ENCODE measurements around the gene EPS8L3.

The EPS8L3 gene

DNA sequence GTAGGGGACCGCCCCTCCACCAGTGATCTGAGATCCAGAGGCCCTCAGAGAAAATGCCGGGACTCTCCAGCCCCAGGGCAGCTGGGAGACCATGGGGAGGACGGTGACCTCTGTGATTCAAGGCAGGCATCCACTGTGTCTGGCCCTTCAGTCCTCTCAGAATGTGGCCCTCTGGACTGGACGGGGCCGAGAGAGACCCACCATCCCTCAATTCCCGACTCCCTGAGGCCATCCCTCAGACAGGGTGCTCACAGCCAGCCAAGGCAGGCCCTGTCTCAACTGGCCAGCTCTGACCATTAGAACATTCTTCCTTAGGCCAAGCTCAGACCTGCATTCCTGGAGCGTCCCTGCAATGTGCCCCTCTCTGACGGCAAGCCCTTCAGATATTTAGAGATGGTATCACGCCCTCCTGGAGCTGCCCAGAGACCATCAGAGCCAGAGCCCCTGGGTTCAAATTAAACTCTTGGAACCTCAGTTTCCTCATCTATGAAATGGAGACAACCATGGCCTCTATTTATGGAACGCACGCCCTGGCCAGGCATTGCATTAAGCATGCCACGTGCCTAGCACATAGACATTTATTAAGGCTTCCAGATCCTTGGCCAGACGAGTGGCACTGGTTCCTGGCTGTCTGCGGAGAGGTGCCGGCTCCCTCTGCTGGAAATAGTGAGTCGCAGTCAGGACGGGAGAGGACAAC lies 9.6 kb upstream of the EPS8L3 start:
- peak; percentile 40 for DNase-seq (ENCODE audit: low read depth, low spot score)
- ChIA-PET POLR2A (interaction anchor here (1.3 kb wide), 1 partner anchor 133 kb away, joined by 3 read pairs; no protein-coding TSS in a partner anchor), CTCF (interaction anchor here (0.5 to 28.0 kb wide), 35 partner anchors 8 to 258 kb away, joined by 3 to 1425 read pairs (median 6); partner anchors contain the start of genes AHCYL1, AMPD2, EPS8L3 and GNAI3)
- TF ChIP-seq, protein P1, sequence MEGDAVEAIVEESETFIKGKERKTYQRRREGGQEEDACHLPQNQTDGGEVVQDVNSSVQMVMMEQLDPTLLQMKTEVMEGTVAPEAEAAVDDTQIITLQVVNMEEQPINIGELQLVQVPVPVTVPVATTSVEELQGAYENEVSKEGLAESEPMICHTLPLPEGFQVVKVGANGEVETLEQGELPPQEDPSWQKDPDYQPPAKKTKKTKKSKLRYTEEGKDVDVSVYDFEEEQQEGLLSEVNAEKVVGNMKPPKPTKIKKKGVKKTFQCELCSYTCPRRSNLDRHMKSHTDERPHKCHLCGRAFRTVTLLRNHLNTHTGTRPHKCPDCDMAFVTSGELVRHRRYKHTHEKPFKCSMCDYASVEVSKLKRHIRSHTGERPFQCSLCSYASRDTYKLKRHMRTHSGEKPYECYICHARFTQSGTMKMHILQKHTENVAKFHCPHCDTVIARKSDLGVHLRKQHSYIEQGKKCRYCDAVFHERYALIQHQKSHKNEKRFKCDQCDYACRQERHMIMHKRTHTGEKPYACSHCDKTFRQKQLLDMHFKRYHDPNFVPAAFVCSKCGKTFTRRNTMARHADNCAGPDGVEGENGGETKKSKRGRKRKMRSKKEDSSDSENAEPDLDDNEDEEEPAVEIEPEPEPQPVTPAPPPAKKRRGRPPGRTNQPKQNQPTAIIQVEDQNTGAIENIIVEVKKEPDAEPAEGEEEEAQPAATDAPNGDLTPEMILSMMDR (IDR thresholded peaks at IDR 0.05; ENCODE audit: insufficient read depth, low read length, missing control alignments) = peak; percentile 96
- H3K4me3 ChIP-seq (ENCODE audit: low read depth, low read length) = no peak overlapping the region

DNA sequence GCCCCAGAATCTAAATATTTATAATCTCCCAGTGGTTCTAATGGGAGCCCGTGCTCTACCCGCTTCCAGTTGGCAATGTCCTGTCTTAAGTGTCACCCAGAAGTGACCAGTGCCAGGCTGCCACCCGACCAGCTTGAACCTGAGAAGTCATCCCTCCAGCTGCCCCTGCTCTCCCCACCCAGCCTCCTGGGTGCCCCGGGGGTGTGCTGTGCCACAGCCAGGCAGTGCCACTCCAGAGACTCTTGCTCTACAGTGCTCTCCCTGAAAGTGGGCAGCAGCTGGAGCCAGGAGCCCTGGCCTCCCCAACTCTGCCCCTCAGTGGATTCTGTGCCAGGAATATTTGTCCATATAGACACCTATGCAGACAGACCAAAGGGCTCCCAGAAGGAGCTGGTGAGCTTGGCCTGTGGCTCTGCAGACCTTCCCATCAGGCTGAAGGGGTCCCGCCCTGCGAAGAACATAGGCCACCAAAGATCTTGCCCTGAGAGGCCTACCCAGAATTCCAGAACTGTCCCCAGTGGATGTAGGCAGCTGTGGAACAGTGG lies 9.0 kb upstream of the EPS8L3 start:
- TF ChIP-seq, protein P1 (IDR thresholded peaks at IDR 0.05; ENCODE audit: insufficient read depth, low read length, missing control alignments) = no peak
- ChIA-PET POLR2A (interaction anchor here (0.8 kb wide), 1 partner anchor 133 kb away, joined by 3 read pairs; no protein-coding TSS in a partner anchor), CTCF (interaction anchor here (0.7 to 28.0 kb wide), 27 partner anchors 9 to 245 kb away, joined by 3 to 1425 read pairs (median 8); partner anchors contain the start of genes AHCYL1, EPS8L3, GNAI3 and GPR61)
- DNase-seq (ENCODE audit: low read depth, low spot score) = no peak
- H3K4me3 ChIP-seq (ENCODE audit: low read depth, low read length) = no peak overlapping the region

DNA sequence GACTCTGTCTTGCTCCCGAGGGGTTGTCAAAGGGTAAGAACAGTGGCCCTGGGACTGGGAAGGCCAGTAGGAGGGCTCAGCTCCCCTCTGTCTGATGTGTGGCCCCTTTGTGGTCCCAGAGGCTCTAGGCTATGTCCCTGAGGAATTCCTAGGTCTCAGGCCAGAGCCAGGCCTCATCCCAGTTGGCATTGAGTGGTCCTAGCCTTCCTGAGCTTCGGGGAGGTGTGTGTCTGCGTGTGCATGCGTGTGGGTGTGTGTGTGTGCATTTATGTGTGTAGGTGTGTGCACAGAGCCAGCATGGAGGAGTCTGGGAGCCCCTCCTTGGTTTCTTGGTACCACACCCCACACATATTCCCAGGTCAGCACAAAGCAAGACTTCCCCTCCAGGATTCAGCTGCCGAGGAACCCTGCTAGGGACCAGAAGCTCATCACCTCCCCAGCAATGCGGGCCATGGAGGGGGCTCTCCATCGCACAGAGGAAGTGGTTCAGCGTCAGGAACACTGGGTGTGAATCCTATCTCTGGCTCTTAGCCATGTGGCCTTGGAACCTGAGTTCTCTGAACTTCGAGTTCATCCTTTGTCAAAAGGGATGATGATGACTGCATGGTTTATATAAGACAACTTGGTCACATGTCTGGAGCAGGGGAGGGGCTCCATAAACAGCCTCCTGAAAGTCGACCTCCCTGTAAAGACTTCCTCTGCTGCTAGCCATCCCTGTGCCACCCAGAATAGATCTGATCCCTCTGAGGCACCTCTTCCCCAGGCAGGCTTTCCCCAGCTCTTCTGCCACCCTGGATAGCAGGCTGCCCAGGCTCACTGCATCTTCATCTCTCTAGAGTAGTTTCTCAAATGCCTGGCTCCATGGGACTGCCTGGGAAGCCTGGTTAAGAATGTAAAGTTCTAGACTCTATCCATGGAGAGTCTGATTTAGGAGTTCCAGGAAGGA lies 8.3 kb upstream of the EPS8L3 start:
- POLR2A ChIA-PET = interaction anchor here (0.8 kb wide), 1 partner anchor 132 kb away, joined by 3 read pairs; no protein-coding TSS in a partner anchor
- no peak overlapping the region for H3K4me3 ChIP-seq (ENCODE audit: low read depth, low read length)
- DNase-seq (ENCODE audit: low read depth, low spot score) = no peak
- TF ChIP-seq, protein P1 (IDR thresholded peaks at IDR 0.05; ENCODE audit: insufficient read depth, low read length, missing control alignments) = no peak
- CTCF ChIA-PET = interaction anchor here (0.6 to 28.0 kb wide), 19 partner anchors 8 to 279 kb away, joined by 3 to 1425 read pairs (median 8); partner anchors contain the start of genes AHCYL1, EPS8L3, GNAI3 and GPR61

DNA sequence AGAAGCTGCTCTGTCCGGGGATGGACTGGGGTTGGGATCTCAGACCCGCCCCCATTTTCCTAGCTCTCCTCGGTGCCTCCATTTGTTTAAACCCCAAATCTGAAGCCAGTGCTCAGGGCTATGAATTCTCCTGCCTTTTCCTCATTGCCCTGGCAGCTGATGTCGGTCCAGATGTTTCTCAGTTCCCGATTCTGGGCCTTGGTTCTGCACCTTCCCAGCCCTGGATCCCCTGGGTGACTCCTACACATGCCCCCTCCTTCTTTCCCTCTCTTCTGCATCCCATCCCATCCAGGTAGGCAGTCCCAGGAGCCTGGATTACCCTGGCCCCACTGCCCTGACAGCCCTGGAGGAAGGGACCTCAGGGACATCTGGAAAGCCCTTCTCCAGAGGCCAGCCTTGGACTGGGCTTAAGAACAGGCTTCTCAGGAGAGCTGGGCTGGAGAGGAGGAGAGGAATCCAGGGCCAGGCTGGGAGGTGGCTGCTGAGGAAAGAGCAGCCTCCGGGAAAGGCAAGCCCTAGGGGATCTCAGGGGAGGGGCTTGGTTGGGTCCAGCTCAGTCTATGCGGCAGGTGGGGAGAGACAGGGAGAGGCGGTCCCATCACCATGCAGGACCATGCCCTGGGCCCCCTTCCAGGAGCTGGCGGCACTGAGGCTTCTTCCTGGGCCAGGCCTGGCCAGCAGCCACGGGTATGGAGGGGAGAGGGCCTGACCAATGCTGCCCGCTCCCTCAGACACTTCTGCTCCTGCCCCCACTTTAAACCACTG lies 6.8 kb upstream of the EPS8L3 start:
- ChIA-PET CTCF (interaction anchor here (0.6 to 28.0 kb wide), 10 partner anchors 116 to 289 kb away, joined by 3 to 1425 read pairs (median 30); partner anchors contain the start of genes AHCYL1, GNAI3, GPR61 and GSTM4), POLR2A (interaction anchor here (0.6 kb wide), 1 partner anchor 130 kb away, joined by 3 read pairs; no protein-coding TSS in a partner anchor)
- DNase-seq (ENCODE audit: low read depth, low spot score) = no peak
- no peak overlapping the region for H3K4me3 ChIP-seq (ENCODE audit: low read depth, low read length)
- TF ChIP-seq, protein P1 (IDR thresholded peaks at IDR 0.05; ENCODE audit: insufficient read depth, low read length, missing control alignments) = no peak

DNA sequence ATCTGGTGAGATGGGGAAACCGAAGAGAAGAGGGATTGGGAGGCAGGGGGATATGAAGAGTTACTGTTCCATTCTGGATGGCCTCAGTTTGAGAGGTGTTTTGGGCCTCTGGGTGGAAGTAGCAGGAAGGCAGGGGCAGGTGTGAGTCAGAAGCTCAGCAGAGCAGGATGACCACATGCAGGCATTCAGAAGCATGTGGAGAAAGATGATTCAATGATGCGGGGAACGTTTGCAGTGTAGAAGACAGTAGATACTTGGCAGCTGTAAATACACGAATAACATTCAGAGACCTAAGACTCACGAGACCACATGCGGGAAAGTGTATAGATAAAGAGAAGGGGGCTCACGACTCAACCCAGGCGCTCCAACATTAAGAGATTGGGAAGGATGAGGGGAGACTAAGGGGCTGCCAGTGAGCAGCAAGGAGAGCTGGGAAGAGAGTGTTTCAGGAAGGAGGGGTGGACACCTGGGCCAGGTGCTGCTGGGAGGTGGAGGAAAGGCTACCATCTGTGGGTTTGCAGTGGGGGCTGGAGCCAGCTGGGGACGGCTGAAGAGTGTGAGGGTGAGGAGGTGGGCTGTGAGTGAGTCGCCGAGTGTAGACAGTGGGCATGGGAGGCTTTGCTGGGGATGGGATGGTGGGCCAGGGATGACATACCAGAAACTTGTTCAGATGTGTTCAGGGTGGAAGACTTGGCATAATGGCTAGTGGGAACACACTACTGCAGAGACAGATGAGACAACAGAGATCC lies 5.8 kb upstream of the EPS8L3 start:
- CTCF ChIA-PET = interaction anchor here (1.0 to 28.0 kb wide), 5 partner anchors 115 to 227 kb away, joined by 3 to 1425 read pairs (median 377); partner anchors contain the start of genes AHCYL1, GPR61 and GSTM4
- DNase-seq (ENCODE audit: low read depth, low spot score) = peak; percentile 57
- POLR2A ChIA-PET = interaction anchor here (0.8 to 1.3 kb wide), 2 partner anchors 30 to 221 kb away, joined by 3 to 8 read pairs; partner anchors contain the start of gene GNAI3

More for the DNA sequence above, 5.8 kb upstream of the EPS8L3 start:
- TF ChIP-seq, protein P1 (IDR thresholded peaks at IDR 0.05; ENCODE audit: insufficient read depth, low read length, missing control alignments) = no peak
- H3K4me3 ChIP-seq (ENCODE audit: low read depth, low read length) = no peak overlapping the region

All from AG04449 (cell line).